Measurements from ENCODE around the gene RNU1-3. TPM values are rescaled to one million over a fixed set of nuclear protein-coding genes. Genes with fewer than 3 reads are reported as not detected.

Gene RNU1-3
- total RNA-seq: under 0.01 TPM in 2 replicates

DNA sequence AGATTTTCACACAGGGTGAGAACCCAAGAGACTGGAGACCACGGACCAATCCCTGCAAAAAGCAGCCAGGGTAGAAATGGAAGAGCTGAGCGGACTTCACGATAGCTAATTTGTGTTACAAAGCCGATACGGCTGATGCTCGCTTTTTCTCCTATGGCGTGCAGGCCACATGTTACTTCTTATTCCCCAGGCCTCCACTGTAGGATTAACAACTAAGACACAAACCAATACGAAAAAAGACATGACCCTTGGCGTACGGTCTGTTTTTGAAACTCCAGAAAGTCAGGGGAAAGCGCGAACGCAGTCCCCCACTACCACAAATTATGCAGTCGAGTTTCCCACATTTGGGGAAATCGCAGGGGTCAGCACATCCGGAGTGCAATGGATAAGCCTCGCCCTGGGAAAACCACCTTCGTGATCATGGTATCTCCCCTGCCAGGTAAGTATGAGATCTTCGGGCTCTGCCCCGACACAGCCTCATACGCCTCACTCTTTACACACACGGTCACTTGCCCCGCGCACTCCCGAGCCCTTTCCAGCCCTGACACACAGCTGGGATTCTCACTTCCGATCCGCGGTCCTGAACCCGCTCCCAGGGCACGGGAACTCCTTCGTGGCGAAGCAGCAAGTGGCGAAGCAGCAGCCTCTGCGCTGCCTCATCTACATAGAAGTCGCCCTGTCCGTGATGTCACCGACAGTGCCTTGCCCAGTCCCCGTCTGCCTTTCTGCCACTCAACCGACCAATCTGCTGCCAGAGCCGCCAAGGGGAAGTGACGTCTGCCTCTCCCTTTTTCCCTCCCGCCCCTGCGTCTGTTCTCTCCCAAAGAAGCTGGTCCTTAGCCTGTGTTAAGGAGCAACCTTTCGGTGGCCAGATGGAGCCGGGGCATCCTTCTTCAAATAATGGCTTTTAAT, at the start of gene RNU1-3:
Gene RNU1-3 (minus strand): TSS at position 447 of the 912 bp plus-strand sequence.

Other genes starting within 250 kb of the RNU1-3 start
- gene SPATA21, start 229.5 kb downstream of the RNU1-3 start, total RNA-seq: not detected in 2 replicates
- 74.4 and 74.8 TPM in 2 replicates for gene NECAP2, start 226.2 kb downstream of the RNU1-3 start, total RNA-seq
- gene RNU1-1, start 152.7 kb downstream of the RNU1-3 start, total RNA-seq: under 0.01 TPM in 2 replicates
- gene NBPF1, start 53.4 kb downstream of the RNU1-3 start, total RNA-seq: 39.2 and 107 TPM in 2 replicates
- gene RNU1-4, start 73.6 kb upstream of the RNU1-3 start, total RNA-seq: under 0.01 TPM in 2 replicates
- under 0.01 TPM in 2 replicates for gene RNU1-2, start 229.0 kb upstream of the RNU1-3 start, total RNA-seq

Data from smooth muscle cell of the umbilical artery (primary cell).